Karpas-422 (cell line): ENCODE results near the gene ESYT2. TPM values are rescaled to one million over a fixed set of nuclear protein-coding genes. Genes with fewer than 3 reads are reported as not detected.
"Not testable (repeated sequence)": the region's sequence is repeated elsewhere in the genome, so short reads cannot be mapped to it uniquely, and the experiment has no call there.

Experiments
- DNase-seq: peaks from one replicate; pipeline ENCODE4 v3.0.0-alpha.2; 2015
- H2AFZ ChIP-seq: fragments of 200-600 bp; sonication (generic); 2 replicates; pipeline ENCODE4 v1.6.1; 2014; ENCODE audit warnings: antibody characterized with exemption, low read length, mixed read lengths
- H3K27ac ChIP-seq: fragments of 200-600 bp; sonication (generic); 2 replicates; pipeline ENCODE4 v1.5.1; 2014; ENCODE audit warnings: mild to moderate bottlenecking, low read length, moderate library complexity
- H3K27me3 ChIP-seq: fragments of 200-600 bp; sonication (generic); 2 replicates; pipeline ENCODE4 v1.6.1; 2014; ENCODE audit warnings: low read length, mixed read lengths
- H3K36me3 ChIP-seq: fragments of 200-600 bp; sonication (generic); 2 replicates; pipeline ENCODE4 v1.6.1; 2014; ENCODE audit warnings: low read length, mixed read lengths; ENCODE audit not compliant: insufficient read depth
- H3K4me1 ChIP-seq: fragments of 200-600 bp; sonication (generic); 2 replicates; pipeline ENCODE4 v1.6.1; 2014; ENCODE audit warnings: mild to moderate bottlenecking, low read length, mixed read lengths
- H3K4me2 ChIP-seq: fragments of 200-600 bp; sonication (generic); 2 replicates; pipeline ENCODE4 v1.6.1; 2014; ENCODE audit warnings: low read length, low read depth, mild to moderate bottlenecking; ENCODE audit not compliant: poor library complexity, severe bottlenecking
- H3K4me3 ChIP-seq: fragments of 200-600 bp; sonication (generic); 2 replicates; pipeline ENCODE4 v1.5.1; 2014; ENCODE audit warnings: mild to moderate bottlenecking, antibody characterized with exemption, low read length, mixed read lengths
- H3K79me2 ChIP-seq: fragments of 200-600 bp; sonication (generic); 2 replicates; pipeline ENCODE4 v1.6.1; 2014; ENCODE audit warnings: mild to moderate bottlenecking, low read length, mixed read lengths
- H3K9ac ChIP-seq: fragments of 200-600 bp; sonication (generic); 2 replicates; pipeline ENCODE4 v1.6.0; 2014; ENCODE audit warnings: low read length
- H3K9me2 ChIP-seq: fragments of 200-600 bp; sonication (generic), shearing (Covaris generic); replicated peaks from 2 replicates; pipeline ENCODE4 v1.6.0; 2014; ENCODE audit warnings: mild to moderate bottlenecking, low read length, moderate library complexity; ENCODE audit not compliant: insufficient read depth
- H3K9me3 ChIP-seq: fragments of 300-700, 200-600 bp; sonication (generic); 2 replicates; pipeline ENCODE4 v1.6.1; 2014; ENCODE audit warnings: low read length, mixed read lengths
- H4K20me1 ChIP-seq: fragments of 200-600 bp; sonication (generic); 2 replicates; pipeline ENCODE4 v1.6.1; 2014; ENCODE audit warnings: mild to moderate bottlenecking, antibody characterized with exemption, low read length, low read depth; ENCODE audit not compliant: insufficient read depth
- total RNA-seq: library from RNA; depleted of rRNA; stranded (reverse); fragments of >200 nt; shearing (Covaris generic); gene quantifications from 2 replicates; pipeline ENCODE4 v1.2.3, GENCODE V29; 2014; ENCODE audit warnings: low replicate concordance

Gene ESYT2
- total RNA-seq, 1 experiment from 2014 or later = 242 TPM

GRCh38 chr7:158698657-158699195, 130.6 kb downstream of the ESYT2 start:
- peaks cover 27% of the 10 kb centered on the region for H3K4me1 ChIP-seq
- H2AFZ ChIP-seq = no peak overlapping the region
- H3K27ac ChIP-seq = no peak overlapping the region
- peaks cover 49% of the 10 kb centered on the region for H3K36me3 ChIP-seq
- H3K9me3 ChIP-seq = no peaks in the 10 kb centered on the region
- no peaks in the 10 kb centered on the region for H4K20me1 ChIP-seq
- no peak for DNase-seq
- no peak overlapping the region for H3K9ac ChIP-seq
- no peak overlapping the region for H3K4me2 ChIP-seq
- no peaks in the 10 kb centered on the region for H3K27me3 ChIP-seq
- H3K4me3 ChIP-seq = no peak overlapping the region
- H3K79me2 ChIP-seq = peaks cover 95% of the 10 kb centered on the region
- no peaks in the 10 kb centered on the region for H3K9me2 ChIP-seq

DNA sequence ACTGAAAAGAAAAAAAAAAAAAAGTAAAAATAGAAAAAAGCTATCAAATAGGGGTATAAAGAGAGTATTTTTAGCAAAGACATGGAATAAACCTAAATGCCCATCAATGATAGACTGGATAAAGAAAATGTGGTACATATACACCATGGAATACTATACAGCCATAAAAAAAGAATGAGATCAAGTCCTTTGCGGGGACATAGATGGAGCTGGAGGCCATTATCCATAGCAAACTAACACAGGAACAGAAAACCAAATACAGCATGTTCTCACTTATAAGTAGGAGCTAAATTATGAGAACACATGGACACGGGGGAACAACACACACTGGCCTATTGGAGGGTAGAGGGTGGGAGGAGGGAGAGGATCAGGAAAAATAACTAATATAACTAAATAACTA, 131.7 kb downstream of the ESYT2 start:
- not testable (repeated sequence) for H2AFZ ChIP-seq, H3K9ac ChIP-seq, H3K9me2 ChIP-seq, H3K27ac ChIP-seq, H3K9me3 ChIP-seq, H3K4me2 ChIP-seq, H4K20me1 ChIP-seq, DNase-seq, H3K4me3 ChIP-seq, H3K27me3 ChIP-seq
- peaks cover 55% of the 10 kb centered on the region for H3K36me3 ChIP-seq
- H3K4me1 ChIP-seq = peaks cover 16% of the 10 kb centered on the region
- H3K79me2 ChIP-seq = peaks cover 94% of the 10 kb centered on the region

DNA sequence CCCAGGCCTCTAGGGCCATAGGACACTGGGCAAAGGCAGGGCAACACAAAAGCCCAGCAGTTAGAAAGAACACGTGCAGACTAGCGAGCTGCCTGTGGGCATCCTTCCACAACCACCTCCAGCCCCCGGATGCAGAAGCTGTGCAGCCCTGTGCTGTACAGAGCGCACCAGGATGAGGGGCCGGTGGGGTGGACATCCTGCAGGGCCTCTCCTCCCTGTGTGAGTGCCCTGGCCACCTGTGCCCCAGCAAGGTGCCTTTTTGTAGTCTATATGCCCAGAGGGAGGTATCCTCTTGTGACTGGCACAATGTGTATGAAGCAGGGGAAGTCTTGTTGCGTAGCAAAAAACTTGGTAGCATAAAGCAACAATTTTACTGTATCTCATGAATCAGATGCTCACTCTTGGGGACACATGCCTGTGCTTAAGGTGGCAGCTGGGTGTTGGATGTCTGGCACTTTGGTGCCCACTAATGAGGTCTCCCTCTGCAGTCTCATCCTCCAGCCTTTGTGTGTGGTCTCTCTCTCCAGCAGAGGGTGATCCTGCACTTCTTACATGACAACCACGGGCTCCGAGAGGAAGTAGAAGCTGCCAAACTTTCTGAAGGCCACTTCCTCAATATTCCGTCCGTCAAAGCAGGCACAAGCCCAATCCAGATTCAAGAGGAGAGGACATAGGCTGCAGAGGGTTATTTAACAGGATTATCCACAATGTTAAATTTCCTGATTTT, 133.4 kb downstream of the ESYT2 start:
- peaks cover 58% of the 10 kb centered on the region for H3K36me3 ChIP-seq
- H3K9me3 ChIP-seq = no peaks in the 10 kb centered on the region
- peaks cover 9% of the 10 kb centered on the region for H3K4me1 ChIP-seq
- H3K4me2 ChIP-seq = no peak overlapping the region
- H3K27me3 ChIP-seq = no peaks in the 10 kb centered on the region
- H4K20me1 ChIP-seq = no peaks in the 10 kb centered on the region
- peaks cover 85% of the 10 kb centered on the region for H3K79me2 ChIP-seq
- no peak overlapping the region for H3K4me3 ChIP-seq
- H3K27ac ChIP-seq = peak overlapping the region; percentile 24; the same call in 1 of the 2 replicates
- H3K9ac ChIP-seq = no peak overlapping the region
- no peaks in the 10 kb centered on the region for H3K9me2 ChIP-seq
- DNase-seq = peak; percentile 74
- H2AFZ ChIP-seq = no peak overlapping the region

DNA sequence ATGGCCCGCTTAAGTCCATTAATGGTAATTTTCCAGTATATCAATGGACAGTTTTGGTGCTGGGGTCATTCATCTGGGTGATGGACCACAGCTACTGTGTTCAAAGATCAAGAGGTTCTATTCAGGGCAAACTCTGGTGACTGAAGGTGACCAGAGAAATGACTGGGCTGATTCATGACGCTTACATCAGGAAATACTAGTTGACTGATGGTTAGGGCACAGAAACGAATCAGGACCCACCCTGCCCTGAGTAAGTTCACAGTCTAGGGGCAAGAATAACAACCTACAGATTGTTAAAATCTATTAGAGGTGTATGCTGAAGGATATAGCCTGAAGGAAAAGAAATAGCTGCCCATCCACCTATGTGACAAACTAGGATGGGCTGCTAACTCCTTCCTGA, 134.3 kb downstream of the ESYT2 start:
- no peak for DNase-seq
- H3K79me2 ChIP-seq = peaks cover 81% of the 10 kb centered on the region
- no peak overlapping the region for H3K4me2 ChIP-seq
- H3K27ac ChIP-seq = no peak overlapping the region
- no peak overlapping the region for H2AFZ ChIP-seq
- no peaks in the 10 kb centered on the region for H4K20me1 ChIP-seq
- no peaks in the 10 kb centered on the region for H3K9me2 ChIP-seq
- H3K27me3 ChIP-seq = no peaks in the 10 kb centered on the region
- peaks cover 58% of the 10 kb centered on the region for H3K36me3 ChIP-seq
- H3K9ac ChIP-seq = no peak overlapping the region
- H3K4me3 ChIP-seq = no peak overlapping the region
- H3K4me1 ChIP-seq = peaks cover 9% of the 10 kb centered on the region
- H3K9me3 ChIP-seq = no peaks in the 10 kb centered on the region

DNA sequence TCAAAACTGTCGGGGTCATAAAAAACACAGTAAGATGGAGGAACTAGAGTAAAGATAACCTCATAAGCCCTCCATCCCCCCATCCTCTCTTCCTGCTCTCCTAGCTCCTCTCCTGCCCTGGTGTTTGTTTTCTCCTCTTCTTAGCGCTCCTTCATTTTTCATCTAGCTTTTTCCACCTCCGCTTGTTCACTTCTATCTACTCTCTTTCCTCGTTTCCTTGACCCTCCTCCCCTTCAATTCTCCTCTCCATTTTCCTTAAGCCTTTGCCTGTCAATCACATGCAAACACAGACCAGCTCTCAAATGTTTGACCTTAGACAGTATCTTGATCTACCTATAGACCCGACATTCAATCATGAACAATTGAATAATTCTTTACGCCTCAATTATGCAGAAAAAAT, 134.7 kb downstream of the ESYT2 start:
- no peak for DNase-seq
- Histone ChIP-seq H3K9me3 (no peaks in the 10 kb centered on the region), H4K20me1 (no peaks in the 10 kb centered on the region), H3K9ac (no peak overlapping the region), H3K4me3 (no peak overlapping the region), H3K9me2 (no peaks in the 10 kb centered on the region), H3K27ac (no peak overlapping the region), H3K36me3 (peaks cover 60% of the 10 kb centered on the region), H2AFZ (no peak overlapping the region), H3K4me1 (peaks cover 9% of the 10 kb centered on the region), H3K4me2 (no peak overlapping the region), H3K79me2 (peaks cover 78% of the 10 kb centered on the region), H3K27me3 (no peaks in the 10 kb centered on the region)

DNA sequence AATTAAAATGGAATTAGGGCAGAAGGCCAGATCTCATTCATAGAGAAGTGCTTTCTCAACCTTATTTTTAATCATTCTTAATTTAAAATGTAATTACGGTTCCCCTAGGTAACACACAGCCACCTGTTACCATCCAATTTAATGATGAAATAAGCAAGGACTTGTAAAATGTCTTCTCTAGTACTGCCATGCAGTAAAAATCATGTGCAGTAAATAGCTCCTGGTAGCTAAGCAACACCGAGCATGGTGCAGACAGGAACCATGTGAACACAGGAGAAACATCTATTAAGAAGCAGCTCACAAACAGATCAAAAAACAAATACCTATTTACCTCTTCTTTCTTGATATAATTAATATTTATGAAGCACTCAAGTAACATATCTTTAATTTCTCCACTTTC, 139.8 kb downstream of the ESYT2 start:
- Histone ChIP-seq H3K36me3 (peaks cover 66% of the 10 kb centered on the region), H3K9me2 (no peaks in the 10 kb centered on the region), H3K4me1 (no peaks in the 10 kb centered on the region), H2AFZ (no peak overlapping the region), H3K9me3 (no peaks in the 10 kb centered on the region), H4K20me1 (no peaks in the 10 kb centered on the region), H3K27me3 (no peaks in the 10 kb centered on the region), H3K79me2 (peaks cover 31% of the 10 kb centered on the region), H3K9ac (no peak overlapping the region), H3K27ac (no peak overlapping the region), H3K4me3 (no peak overlapping the region), H3K4me2 (no peak overlapping the region)
- DNase-seq = no peak

- no peak overlapping the region for H3K4me2 ChIP-seq
- no peaks in the 10 kb centered on the region for H3K9me2 ChIP-seq
- H2AFZ ChIP-seq = no peak overlapping the region
- H3K4me3 ChIP-seq = no peak overlapping the region
- no peak overlapping the region for H3K27ac ChIP-seq
- peaks cover 68% of the 10 kb centered on the region for H3K36me3 ChIP-seq
- no peak overlapping the region for H3K9ac ChIP-seq
- DNase-seq = no peak
- H3K79me2 ChIP-seq = peaks cover 12% of the 10 kb centered on the region
- no peaks in the 10 kb centered on the region for H4K20me1 ChIP-seq
- H3K27me3 ChIP-seq = no peaks in the 10 kb centered on the region
- H3K9me3 ChIP-seq = no peaks in the 10 kb centered on the region
- no peaks in the 10 kb centered on the region for H3K4me1 ChIP-seq
Measured at GRCh38 chr7:158687406-158687805, 141.9 kb downstream of the ESYT2 start.

GRCh38 chr7:158685693-158686092, 143.6 kb downstream of the ESYT2 start:
- no peak overlapping the region for H3K4me2 ChIP-seq
- H4K20me1 ChIP-seq = no peaks in the 10 kb centered on the region
- DNase-seq = no peak
- no peaks in the 10 kb centered on the region for H3K4me1 ChIP-seq
- no peaks in the 10 kb centered on the region for H3K9me2 ChIP-seq
- H3K79me2 ChIP-seq = peaks cover 5% of the 10 kb centered on the region
- H3K27ac ChIP-seq = no peak overlapping the region
- no peak overlapping the region for H2AFZ ChIP-seq
- no peaks in the 10 kb centered on the region for H3K27me3 ChIP-seq
- no peak overlapping the region for H3K4me3 ChIP-seq
- H3K9ac ChIP-seq = no peak overlapping the region
- no peaks in the 10 kb centered on the region for H3K9me3 ChIP-seq
- peaks cover 66% of the 10 kb centered on the region for H3K36me3 ChIP-seq
